NT2/D1 (cell line): ENCODE results near the gene SEZ6.

Experiments
- SUZ12 ChIP-seq: IDR thresholded peaks from 2 replicates; pipeline ENCODE4 v1.6.1; 2011; ENCODE audit not compliant: insufficient read length, insufficient read depth; ENCODE audit errors: extremely low read depth
- YY1 ChIP-seq: IDR thresholded peaks from 2 replicates; pipeline ENCODE4 v1.6.1; 2011; ENCODE audit not compliant: insufficient read length, insufficient read depth
- ZNF274 ChIP-seq: IDR thresholded peaks from 2 replicates; pipeline ENCODE4 v1.6.1; 2011; ENCODE audit warnings: mild to moderate bottlenecking, low read depth, low read length

GRCh38 chr17:28907709-28908475 is 97.9 kb downstream of the SEZ6 start:
- TF ChIP-seq SUZ12: no peak
- no peak for TF ChIP-seq ZNF274
- TF ChIP-seq YY1: no peak
